ENCODE measurements around the gene DYRK4. TPM values are rescaled to one million over a fixed set of nuclear protein-coding genes. Genes with fewer than 3 reads are reported as not detected.

DYRK4 gene
- total RNA-seq, 4 donors from 2014 or later: 15.3 to 48.8 (median 24.0) TPM

GRCh38 chr12:4567073-4567881 is 5.3 kb downstream of the DYRK4 start:
- TF ChIP-seq, protein P1, sequence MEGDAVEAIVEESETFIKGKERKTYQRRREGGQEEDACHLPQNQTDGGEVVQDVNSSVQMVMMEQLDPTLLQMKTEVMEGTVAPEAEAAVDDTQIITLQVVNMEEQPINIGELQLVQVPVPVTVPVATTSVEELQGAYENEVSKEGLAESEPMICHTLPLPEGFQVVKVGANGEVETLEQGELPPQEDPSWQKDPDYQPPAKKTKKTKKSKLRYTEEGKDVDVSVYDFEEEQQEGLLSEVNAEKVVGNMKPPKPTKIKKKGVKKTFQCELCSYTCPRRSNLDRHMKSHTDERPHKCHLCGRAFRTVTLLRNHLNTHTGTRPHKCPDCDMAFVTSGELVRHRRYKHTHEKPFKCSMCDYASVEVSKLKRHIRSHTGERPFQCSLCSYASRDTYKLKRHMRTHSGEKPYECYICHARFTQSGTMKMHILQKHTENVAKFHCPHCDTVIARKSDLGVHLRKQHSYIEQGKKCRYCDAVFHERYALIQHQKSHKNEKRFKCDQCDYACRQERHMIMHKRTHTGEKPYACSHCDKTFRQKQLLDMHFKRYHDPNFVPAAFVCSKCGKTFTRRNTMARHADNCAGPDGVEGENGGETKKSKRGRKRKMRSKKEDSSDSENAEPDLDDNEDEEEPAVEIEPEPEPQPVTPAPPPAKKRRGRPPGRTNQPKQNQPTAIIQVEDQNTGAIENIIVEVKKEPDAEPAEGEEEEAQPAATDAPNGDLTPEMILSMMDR (IDR thresholded peaks at IDR 0.05; ENCODE audit: low read depth): no peak

DNA sequence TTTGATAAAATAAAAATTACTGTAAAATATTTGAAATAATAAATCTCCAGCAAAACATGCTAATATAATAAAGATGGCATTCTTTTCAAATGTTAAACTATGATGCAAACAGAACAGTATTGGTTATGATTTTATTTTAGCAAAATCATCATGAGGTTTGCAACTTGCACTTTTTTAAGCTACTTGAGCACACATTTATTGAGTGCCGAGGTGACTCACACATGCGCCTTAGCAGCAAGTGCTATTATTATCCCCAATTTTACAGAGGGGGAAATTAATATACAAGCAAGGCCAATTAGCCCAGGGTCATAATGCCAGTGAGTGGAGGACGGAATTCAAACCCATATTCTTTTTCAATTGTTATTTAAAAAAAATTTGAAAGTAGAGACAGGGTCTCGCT is 7.3 kb downstream of the DYRK4 start:
- TF ChIP-seq, protein P1 (IDR thresholded peaks at IDR 0.05; ENCODE audit: low read depth): no peak

GRCh38 chr12:4572680-4573079 is 10.7 kb downstream of the DYRK4 start:
- TF ChIP-seq, protein P1 (IDR thresholded peaks at IDR 0.05; ENCODE audit: low read depth): no peak

- TF ChIP-seq, protein P1 (IDR thresholded peaks at IDR 0.05; ENCODE audit: low read depth): no peak
Observed at GRCh38 chr12:4579305-4580102, 17.5 kb downstream of the DYRK4 start.

DNA sequence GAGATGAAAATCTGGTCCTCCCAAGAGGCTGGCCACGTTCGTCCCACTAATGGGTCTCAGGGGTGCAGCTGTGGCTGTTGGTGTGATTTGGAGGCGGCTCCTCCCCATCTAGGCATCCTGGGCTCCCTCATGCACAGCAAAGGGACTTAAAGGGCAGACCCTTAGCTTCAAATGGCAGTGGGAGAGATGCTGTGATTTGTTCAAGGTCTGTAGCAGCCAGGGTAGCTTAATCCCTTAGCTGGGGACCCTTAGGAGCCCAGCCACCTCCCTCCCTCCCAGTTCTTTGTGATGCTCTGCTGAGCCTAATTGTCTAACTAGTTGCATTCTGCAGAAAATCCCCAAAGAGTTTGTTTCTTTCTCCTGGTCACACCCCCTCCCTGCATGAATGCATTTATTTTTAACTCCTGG is 18.3 kb downstream of the DYRK4 start:
- TF ChIP-seq, protein P1 (IDR thresholded peaks at IDR 0.05; ENCODE audit: low read depth): no peak

DNA sequence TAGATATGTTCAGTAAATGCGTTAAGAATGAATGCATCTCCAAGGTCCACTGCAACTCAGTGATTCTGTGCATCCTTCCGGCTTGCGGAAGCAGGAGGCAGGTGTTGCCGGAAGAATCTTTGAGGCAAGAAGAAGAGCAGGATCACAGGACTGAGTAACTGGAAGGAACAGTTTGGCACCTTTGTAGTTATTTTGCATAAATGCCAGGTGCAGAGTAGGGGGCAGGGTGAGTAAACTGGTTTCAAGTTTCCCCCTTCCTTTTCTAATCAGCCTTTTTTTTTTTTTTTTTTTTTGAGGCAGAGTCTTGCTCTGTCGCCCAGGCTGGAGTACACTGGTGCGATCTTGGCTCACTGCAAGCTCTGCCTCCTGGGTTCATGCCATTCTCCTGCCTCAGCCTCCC is 22.3 kb downstream of the DYRK4 start:
- TF ChIP-seq, protein P1 (IDR thresholded peaks at IDR 0.05; ENCODE audit: low read depth): no peak

DNA sequence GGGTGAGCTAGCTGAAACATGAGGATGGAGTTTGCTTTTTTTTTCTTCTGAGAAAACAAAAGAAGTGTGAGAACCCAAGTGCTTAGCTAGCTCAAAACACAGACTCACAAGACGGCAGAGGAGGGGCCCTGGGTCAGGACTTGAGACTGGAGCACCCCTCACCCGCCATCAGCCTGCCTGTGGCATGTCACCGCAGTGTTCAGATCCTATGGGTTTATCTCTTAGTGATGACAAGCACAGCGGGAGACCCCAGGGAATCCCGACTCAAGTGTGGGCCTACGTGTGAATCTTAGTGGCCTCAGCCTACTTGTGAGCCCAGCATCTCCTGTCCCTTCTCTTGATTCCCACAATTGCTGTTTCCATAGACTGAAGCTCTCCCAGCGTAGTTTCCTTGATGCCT is 22.9 kb downstream of the DYRK4 start:
- TF ChIP-seq, protein P1 (IDR thresholded peaks at IDR 0.05; ENCODE audit: low read depth): no peak

Measured in subcutaneous adipose tissue (tissue), 4 donors.